NCI-H748 (cell line): Measurements from ENCODE around the gene KIF4A.
"Not testable (repeated sequence)": the region's sequence is repeated elsewhere in the genome, so short reads cannot be mapped to it uniquely, and the experiment has no call there.

Experiments
- DNase-seq: peaks from one replicate; lab custom pipeline; 2025; ENCODE audit not compliant: unreplicated experiment; lab: John Stamatoyannopoulos, UW

KIF4A gene

DNA sequence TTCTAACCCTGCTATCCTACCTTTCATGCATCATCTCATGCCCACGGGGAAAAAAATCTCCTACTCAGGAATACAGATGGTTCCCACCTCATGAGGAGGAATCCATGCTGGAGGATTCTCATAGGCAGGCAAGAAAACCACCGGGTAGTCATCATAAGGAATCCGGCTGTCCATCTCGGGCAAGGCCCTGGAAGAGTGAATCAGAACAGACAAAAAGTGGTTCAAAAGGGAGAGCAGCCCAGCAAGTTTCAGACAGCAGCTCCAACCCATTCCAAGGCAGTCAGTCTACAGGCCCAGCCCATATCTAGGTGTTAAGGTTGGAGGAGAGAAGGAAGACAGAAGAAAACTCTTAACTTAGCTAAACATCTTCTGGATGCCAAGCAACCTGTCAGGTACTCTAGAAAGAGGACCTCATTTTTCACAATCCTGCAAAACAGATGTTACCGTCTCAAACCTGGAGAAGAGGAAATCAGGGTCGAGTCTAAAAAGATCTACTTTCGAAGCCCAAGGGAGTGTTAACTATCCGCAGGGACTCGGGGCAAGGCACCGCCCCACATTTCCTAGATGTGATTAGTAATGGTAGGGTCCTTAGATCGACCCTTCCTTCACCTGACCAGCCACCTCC, 624 bp upstream of the KIF4A start:
- DNase-seq: no peak

GRCh38 chrX:70292788-70293187, 2.9 kb downstream of the KIF4A start:
- DNase-seq: no peak

- no peak for DNase-seq
Measured at GRCh38 chrX:70293621-70294020, 3.7 kb downstream of the KIF4A start.

- DNase-seq: no peak
Measured at GRCh38 chrX:70301716-70302115, 11.8 kb downstream of the KIF4A start.

GRCh38 chrX:70313503-70313902, 23.6 kb downstream of the KIF4A start:
- no peak for DNase-seq

DNA sequence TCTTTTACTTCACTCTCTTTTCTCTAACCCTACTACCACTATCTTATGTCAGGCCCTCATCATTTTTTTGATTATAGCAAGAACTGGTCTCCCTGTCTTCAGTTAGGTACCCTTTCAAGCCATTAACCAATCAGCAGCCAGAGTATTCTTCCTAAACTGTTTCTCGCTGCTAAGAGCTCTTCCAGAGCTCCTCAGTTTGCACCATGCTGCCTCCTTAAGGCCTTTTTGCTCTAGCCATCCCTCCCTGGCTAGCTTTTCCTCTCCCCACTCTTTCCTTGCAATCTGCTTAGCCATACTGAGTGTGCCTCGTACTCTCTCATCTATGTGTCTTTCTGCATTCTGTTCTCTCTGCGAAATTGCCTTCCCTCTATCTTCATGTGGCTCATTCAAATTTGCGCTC, 32.9 kb downstream of the KIF4A start:
- no peak for DNase-seq

DNA sequence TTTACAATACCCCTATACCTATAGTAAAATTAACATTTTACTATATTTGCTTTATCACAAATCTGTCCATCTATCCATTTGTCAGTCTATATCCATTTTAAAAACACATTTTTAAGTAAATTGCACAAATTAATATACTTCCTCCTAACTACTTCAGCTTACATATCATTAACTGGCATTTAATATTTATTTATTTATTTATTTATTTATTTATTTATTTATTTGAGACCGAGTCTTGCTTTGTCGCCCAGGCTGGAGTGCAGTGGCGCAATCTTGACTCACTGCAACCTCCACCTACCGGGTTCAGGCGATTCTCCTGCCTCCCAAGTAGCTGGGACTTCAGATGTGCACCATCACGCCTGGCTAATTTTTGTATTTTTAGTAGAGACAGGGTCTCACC, 33.7 kb downstream of the KIF4A start:
- not testable (repeated sequence) for DNase-seq

GRCh38 chrX:70324326-70324725, 34.4 kb downstream of the KIF4A start:
- DNase-seq: no peak

DNA sequence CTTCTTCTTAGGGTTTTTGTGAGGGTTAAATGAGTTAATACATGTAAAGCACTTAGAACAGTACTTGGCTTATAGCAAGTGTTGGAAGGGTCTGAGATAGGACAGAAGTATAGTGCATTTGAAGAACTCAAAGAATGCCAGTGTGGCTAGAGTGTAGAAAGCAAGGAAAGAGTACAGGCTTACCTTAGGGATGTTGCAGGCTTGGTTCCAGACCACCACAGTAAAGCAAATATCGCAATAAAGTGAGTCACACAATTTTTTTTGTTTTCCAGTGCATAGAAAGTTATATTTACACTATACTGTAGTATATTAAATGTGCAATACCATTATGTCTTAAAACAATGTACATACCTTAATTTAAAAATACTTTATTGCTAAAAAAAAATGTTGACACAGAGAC, 41.3 kb downstream of the KIF4A start:
- no peak for DNase-seq

GRCh38 chrX:70332600-70332999, 42.7 kb downstream of the KIF4A start:
- DNase-seq: no peak

DNA sequence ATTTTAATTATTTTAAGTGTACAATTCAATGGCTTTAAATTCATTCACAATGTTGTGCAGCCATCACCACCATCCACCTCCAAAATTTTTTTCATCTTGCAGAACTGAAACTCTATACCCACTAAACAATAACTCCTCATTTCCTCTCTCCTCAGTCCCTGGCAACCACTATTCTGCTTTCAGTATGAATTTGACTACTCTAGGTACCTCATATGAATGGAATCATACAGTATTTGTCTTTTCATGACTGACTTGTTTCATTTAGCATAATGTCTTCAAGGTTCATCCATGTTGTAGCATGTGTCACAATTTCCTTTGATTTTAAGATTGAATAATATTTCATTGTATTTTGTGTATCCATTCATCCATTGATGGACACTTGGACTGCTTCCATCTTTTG, 46.9 kb downstream of the KIF4A start:
- no peak for DNase-seq

GRCh38 chrX:70338290-70338689, 48.4 kb downstream of the KIF4A start:
- DNase-seq: no peak

GRCh38 chrX:70343435-70343834, 53.5 kb downstream of the KIF4A start:
- no peak for DNase-seq

GRCh38 chrX:70346418-70347070, 56.6 kb downstream of the KIF4A start:
- DNase-seq: no peak

GRCh38 chrX:70348825-70349224, 58.9 kb downstream of the KIF4A start:
- not testable (repeated sequence) for DNase-seq

GRCh38 chrX:70349367-70350125, 59.6 kb downstream of the KIF4A start:
- not testable (repeated sequence) for DNase-seq

GRCh38 chrX:70352496-70352895, 62.6 kb downstream of the KIF4A start:
- DNase-seq: no peak

DNA sequence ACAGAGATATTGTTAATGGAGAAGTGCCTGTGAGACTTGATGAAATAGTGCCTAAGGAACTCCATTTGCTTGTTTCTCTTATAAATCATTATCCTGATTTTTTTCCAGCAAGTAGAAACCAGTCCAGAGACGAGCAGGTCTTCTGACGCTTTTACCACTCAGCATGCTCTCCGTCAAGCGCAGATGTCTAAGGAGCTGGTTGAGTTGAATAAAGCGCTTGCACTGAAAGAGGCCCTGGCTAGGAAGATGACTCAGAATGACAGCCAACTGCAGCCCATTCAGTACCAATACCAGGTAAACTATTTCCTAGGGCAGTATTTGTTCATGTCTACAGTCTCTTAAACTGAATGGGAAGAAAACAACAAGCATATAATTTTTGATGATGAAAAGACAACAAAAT, 63.6 kb downstream of the KIF4A start:
- no peak for DNase-seq

GRCh38 chrX:70354716-70355115, 64.8 kb downstream of the KIF4A start:
- no peak for DNase-seq

DNA sequence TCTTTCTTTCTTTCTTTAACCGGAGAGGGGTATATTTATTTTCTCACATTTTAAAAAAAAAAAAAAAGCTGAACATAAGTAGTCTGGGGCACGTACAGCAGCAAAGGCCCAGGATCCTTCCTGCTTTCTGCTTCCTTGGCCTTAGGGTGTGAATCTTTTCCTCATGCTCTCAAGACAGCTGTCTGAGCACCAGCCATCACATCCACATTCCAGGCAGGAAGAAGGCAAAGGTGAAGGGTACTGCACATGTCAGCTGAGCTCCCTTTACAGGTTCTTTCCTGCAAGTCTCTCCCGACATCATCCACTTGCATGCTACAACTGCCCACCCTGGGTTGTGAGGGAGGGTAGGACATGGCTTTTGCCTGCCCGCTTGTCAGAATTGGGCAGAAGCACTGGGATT, 69.6 kb downstream of the KIF4A start:
- no peak for DNase-seq

DNA sequence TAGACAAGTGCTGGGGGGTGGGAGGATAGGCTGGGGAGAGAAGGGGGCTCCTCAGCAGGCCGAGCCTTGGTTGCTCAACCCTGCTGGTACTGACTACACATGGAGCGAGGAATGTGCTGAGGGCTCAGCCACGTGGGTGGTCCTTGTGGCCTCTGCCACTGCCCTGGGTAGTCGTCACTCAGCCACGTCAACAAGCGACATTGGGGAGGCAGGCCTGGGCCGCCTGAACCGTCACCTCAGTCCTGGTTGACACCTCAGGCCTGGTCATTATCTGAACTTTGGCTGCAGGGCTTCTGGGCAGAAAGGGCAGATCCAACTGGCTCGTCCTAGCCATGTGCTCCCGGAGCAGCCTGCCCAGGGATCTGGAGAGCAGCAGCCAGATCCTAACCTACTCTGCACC, 70.5 kb downstream of the KIF4A start:
- no peak for DNase-seq

- not testable (repeated sequence) for DNase-seq
Measured at GRCh38 chrX:70368731-70369130, 78.8 kb downstream of the KIF4A start.
